GM12864 (cell line): ENCODE data around the gene NEK11.

Experiments used
- DNase-seq: peaks from one replicate; pipeline ENCODE4 v3.0.0-alpha.2; 2011; ENCODE audit warnings: low read depth
- H3K4me3 ChIP-seq: 2 replicates; pipeline ENCODE4 v1.5.1; 2011; ENCODE audit warnings: mild to moderate bottlenecking, low read depth, low read length, control low read depth
- TF ChIP-seq, protein P1 (sequence below): IDR thresholded peaks from 2 replicates; pipeline ENCODE4 v1.5.1; 2011; ENCODE audit warnings: low read depth, mild to moderate bottlenecking, moderate library complexity, low read length, control low read depth, inconsistent platforms; ENCODE audit errors: missing control alignments

NEK11 gene

DNA sequence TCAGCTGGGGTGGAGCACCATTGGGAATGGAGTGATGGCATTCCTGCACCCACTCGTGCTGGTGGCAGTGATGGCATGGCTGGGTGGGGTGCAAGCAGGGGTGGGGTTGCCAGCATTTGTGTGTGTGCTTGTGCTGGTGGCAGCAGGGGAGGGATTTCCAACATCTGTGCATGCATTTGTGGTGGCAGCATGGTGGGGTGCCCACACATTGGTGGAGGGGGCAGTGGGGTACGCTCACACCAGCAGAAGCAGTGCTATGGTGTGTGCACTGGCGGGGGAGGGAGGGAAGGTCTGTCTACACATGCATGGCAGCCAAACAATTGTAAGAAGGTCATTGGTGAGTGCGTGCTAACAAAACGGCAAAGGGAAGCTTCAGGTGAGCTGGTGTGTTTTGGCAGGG lies 278.2 kb downstream of the NEK11 start:
- H3K4me3 ChIP-seq: no peak overlapping the region
- TF ChIP-seq, protein P1, sequence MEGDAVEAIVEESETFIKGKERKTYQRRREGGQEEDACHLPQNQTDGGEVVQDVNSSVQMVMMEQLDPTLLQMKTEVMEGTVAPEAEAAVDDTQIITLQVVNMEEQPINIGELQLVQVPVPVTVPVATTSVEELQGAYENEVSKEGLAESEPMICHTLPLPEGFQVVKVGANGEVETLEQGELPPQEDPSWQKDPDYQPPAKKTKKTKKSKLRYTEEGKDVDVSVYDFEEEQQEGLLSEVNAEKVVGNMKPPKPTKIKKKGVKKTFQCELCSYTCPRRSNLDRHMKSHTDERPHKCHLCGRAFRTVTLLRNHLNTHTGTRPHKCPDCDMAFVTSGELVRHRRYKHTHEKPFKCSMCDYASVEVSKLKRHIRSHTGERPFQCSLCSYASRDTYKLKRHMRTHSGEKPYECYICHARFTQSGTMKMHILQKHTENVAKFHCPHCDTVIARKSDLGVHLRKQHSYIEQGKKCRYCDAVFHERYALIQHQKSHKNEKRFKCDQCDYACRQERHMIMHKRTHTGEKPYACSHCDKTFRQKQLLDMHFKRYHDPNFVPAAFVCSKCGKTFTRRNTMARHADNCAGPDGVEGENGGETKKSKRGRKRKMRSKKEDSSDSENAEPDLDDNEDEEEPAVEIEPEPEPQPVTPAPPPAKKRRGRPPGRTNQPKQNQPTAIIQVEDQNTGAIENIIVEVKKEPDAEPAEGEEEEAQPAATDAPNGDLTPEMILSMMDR: no peak
- no peak for DNase-seq

DNA sequence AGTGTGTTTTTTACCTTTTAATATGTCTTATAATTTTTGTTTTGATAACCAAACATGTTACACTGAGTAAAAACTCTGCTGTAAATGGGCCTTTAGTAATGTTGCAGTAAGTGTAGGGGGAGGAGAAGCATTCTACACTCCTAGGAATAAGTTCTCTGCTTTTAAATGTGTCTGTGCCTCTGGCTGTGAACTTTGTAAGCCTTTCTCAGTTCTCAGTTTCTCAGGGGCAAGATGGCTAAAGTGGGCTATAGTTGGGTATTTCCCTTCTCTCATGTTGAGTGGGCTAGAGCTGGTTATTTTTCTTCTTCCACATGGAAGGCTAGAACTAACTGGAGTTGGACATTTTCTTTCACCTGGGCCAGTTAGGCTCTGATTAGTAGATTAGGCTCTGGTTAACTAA lies 279.6 kb downstream of the NEK11 start:
- TF ChIP-seq, protein P1: no peak
- H3K4me3 ChIP-seq: no peak overlapping the region
- no peak for DNase-seq

DNA sequence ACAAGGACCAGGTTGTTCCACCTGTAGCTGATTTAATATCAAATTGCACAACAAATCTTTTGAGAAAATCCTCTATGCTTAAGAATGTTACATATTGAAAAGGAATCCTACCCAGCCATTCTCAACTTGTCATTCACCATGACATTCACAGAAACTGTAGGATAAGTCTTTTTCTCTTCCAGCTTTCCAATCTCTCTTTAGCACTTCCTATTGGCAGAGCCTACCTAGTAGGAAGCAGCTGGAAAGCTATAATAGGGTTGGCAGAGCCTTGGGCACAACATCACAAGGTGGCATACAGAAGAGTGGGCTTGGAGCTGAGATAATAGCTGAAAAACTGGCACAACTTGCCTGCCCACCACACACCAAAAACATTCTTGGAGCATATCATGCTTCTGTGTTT lies 287.6 kb downstream of the NEK11 start:
- H3K4me3 ChIP-seq: no peak overlapping the region
- DNase-seq: no peak
- TF ChIP-seq, protein P1: no peak

DNA sequence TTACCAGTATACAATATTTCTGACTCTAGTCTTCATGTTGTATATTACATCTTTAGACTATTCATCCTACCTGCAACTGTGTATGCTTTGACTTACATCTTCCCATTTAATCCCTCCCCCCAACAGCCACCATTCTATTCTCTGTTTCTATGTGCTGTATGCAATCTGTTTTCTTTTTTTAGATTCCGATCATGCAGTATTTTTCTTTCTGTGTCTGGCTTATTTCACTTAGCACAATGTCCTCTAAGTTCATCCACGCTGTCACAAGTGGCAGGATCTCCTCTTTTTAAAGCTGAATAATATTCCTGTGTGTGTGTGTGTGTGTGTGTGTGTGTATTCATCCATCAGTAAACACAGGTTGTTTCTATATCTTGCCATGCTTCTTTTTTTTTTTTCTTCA lies 288.5 kb downstream of the NEK11 start:
- TF ChIP-seq, protein P1: no peak
- no peak overlapping the region for H3K4me3 ChIP-seq
- DNase-seq: no peak

DNA sequence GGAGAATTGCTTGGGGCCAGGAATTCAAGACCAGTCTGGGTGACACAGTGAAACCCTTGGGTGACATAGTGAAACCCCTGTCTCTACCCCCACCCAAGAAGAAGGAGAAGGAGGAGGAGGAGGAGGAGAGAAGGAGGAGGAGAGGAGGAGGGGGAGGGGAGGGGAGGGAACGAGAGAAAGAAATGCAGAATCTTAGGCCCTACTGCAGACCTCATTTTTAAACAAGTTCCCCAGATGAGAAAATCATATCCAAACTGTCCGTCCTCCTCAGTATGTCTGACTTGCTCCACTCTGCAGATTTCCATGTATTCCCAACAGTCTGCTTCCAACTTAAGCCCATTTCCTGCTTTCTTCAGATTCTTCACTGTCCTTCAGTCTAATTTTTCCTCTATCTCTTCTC lies 291.0 kb downstream of the NEK11 start:
- DNase-seq: no peak
- no peak overlapping the region for H3K4me3 ChIP-seq
- TF ChIP-seq, protein P1: no peak

DNA sequence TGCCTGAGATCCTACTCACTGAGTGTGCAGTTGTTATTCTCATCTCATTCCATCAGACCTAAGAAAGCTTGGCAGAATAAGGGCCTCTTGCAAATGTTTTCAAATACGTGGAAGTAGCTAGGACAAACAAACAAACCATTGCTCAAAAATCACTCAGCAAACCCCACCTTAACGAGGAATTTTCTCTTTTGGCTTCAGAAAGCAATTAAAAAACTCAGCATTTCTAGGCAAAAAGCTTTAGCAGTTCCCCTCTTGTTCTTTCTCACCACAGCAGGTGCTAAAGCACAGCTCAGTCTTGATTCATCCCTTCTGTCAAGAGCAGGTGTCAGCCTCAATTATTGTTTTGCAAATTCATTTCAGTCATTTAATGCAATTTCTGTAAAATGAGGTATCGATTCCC lies 296.3 kb downstream of the NEK11 start:
- no peak overlapping the region for H3K4me3 ChIP-seq
- TF ChIP-seq, protein P1: no peak
- DNase-seq: no peak

DNA sequence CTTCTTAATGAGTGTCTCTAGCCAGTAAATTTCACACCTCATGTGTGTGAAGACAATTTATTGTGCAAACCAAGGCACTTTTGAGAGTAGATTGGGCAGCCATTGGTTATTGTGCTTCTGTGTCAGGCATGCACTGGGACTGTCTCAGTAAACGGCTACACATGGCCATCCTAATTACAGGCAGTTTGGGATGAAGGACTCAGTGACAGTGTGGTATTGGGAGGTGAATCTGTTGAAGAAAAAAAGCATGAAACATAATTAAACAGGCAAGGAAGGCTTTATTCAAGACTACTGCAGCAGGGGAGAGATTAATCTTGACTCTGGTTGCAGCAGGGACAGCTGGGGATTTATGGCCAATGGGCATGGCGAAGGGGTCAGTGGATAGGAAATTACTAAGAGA lies 297.1 kb downstream of the NEK11 start:
- no peak for DNase-seq
- TF ChIP-seq, protein P1: no peak
- no peak overlapping the region for H3K4me3 ChIP-seq
